Thoracic aorta (tissue), 2 donors: ENCODE measurements around the gene FOXO3. TPM values are rescaled to one million over a fixed set of nuclear protein-coding genes. Genes with fewer than 3 reads are reported as not detected.

Experiments used
- ATAC-seq: fragments of 150-250 bp; one replicate; pipeline ENCODE4 v1.8.0; 2017; ENCODE audit warnings: low read depth; ENCODE audit not compliant: insufficient number of reproducible peaks, low FRiP score
- DNase-seq: peaks from one replicate; pipeline ENCODE4 v3.0.0-alpha.2; 2020; ENCODE audit warnings: low spot score
- H3K27ac ChIP-seq, 2 donors: fragments of 200-600 bp; sonication (generic); 1 replicate in 1 of 2; 2 replicates in 1 of 2; pipeline ENCODE4 v1.5.1; 2016; ENCODE audit warnings: mild to moderate bottlenecking in 2 of 2, moderate library complexity in 2 of 2
- H3K27me3 ChIP-seq: fragments of 200-600 bp; sonication (generic); replicated peaks from 2 replicates; pipeline ENCODE4 v1.6.0; 2016; ENCODE audit warnings: mild to moderate bottlenecking; ENCODE audit not compliant: insufficient read depth
- H3K36me3 ChIP-seq: fragments of 200-600 bp; sonication (generic); one replicate; pipeline ENCODE4 v1.5.1; 2016
- H3K4me1 ChIP-seq, 2 donors: fragments of 200-600 bp; sonication (generic); 1 replicate in 1 of 2; 2 replicates in 1 of 2; pipeline versions ENCODE4 v1.5.1 to v1.6.0; 2016; ENCODE audit warnings: low read depth in 2 of 2, mild to moderate bottlenecking in 1 of 2; ENCODE audit not compliant: control insufficient read depth in 1 of 2
- H3K4me3 ChIP-seq: fragments of 200-600 bp; sonication (generic); 2 replicates; pipeline ENCODE4 v1.5.1; 2016; ENCODE audit warnings: mild to moderate bottlenecking
- H3K9me3 ChIP-seq: fragments of 200-600 bp; sonication (generic); 2 replicates; pipeline ENCODE4 v1.5.1; 2016
- CTCF ChIP-seq: fragments of 200-600 bp; sonication (generic); IDR thresholded peaks from one replicate; pipeline ENCODE4 v1.5.1; 2019; ENCODE audit warnings: antibody characterized with exemption
- total RNA-seq, 2 donors: library from RNA; depleted of rRNA; stranded (reverse); fragments of >200 nt; gene quantifications; one replicate each; pipeline versions ENCODE4 v1.1.0 to v1.2.3, GENCODE V29; 2016

Gene FOXO3
- total RNA-seq, 2 donors from 2014 or later, result 106 to 149 TPM

GRCh38 chr6:108721286-108721685 lies 160.6 kb downstream of the FOXO3 start:
- Histone ChIP-seq H3K27me3 (no peaks in the 10 kb centered on the region), H3K27ac (no peak overlapping the region), H3K4me3 (no peak overlapping the region), H3K36me3 (no peaks in the 10 kb centered on the region), H3K9me3 (peaks cover 4% of the 10 kb centered on the region), H3K4me1 (no peaks in the 10 kb centered on the region)
- no peak for ATAC-seq
- no peak for DNase-seq
- TF ChIP-seq CTCF, result no peak

DNA sequence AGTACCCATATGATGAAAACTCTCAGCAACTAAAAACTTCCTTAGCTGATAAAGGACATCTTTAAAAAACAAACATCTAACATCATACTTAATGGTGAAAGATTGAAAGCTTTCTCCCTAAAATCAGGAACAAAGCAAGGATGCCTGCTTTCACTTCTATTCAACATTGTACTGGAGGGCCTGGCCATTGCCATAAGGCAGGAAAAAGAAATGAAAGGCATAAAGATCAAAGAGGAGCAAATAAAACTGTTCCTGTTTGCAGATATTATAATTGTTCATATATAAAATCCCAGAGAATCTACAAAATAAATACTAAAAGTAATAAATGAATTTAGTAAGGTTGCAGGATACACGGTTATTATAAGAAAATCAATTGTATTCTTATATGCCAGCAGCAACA lies 162.9 kb downstream of the FOXO3 start:
- Histone ChIP-seq H3K36me3 (no peaks in the 10 kb centered on the region), H3K27me3 (no peaks in the 10 kb centered on the region), H3K27ac (no peak overlapping the region), H3K4me1 (no peaks in the 10 kb centered on the region), H3K9me3 (peaks cover 4% of the 10 kb centered on the region), H3K4me3 (no peak overlapping the region)
- TF ChIP-seq CTCF, result no peak
- no peak for DNase-seq
- no peak for ATAC-seq

DNA sequence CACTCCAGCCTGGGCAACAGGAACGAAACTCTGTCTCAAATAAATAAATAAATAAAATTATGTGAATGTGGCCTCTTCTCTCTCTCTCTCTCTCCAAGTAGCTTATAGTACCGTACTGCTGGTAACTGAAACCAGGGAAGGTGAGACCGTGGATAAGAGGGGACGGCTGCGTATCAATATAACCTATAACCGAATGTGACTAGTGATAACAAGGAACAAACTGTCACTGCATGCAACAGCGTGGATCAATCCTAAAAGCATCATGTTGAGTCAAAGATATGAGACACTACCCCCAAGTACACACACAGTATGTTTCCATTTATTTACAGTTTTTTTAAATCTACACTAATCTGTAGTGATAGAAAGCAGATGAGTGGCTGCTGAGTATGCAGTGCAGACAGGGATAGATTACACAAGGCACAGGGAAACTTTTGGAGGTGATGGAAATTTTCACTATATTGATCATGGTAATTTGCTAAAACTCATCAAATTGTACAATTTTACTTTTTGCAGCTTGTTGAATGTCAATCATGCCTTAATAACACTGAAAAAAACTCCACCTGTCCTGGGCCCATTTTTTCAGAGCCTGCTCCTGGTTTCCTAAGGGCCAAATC lies 166.1 kb downstream of the FOXO3 start:
- no peaks in the 10 kb centered on the region for H3K27me3 ChIP-seq
- no peak for ATAC-seq
- DNase-seq, result no peak
- no peak for TF ChIP-seq CTCF
- no peaks in the 10 kb centered on the region for H3K36me3 ChIP-seq
- H3K4me1 ChIP-seq, result peaks cover 7% of the 10 kb centered on the region in 2 donors
- no peak overlapping the region for H3K27ac ChIP-seq
- no peak overlapping the region for H3K4me3 ChIP-seq
- H3K9me3 ChIP-seq, result peaks cover 4% of the 10 kb centered on the region

- peaks cover 7% of the 10 kb centered on the region in 2 donors for H3K4me1 ChIP-seq
- peaks cover 4% of the 10 kb centered on the region for H3K9me3 ChIP-seq
- DNase-seq (no peak), ATAC-seq (no peak)
- no peaks in the 10 kb centered on the region for H3K27me3 ChIP-seq
- no peak for TF ChIP-seq CTCF
- no peaks in the 10 kb centered on the region for H3K36me3 ChIP-seq
- no peak overlapping the region for H3K4me3 ChIP-seq
- H3K27ac ChIP-seq, result no peak overlapping the region
These were observed 167.4 kb downstream of the FOXO3 start for GRCh38 chr6:108727966-108728730.

- no peak for DNase-seq
- Histone ChIP-seq H3K36me3 (no peaks in the 10 kb centered on the region), H3K27ac (no peak overlapping the region), H3K4me1 (peaks cover 7% of the 10 kb centered on the region in 2 donors), H3K27me3 (no peaks in the 10 kb centered on the region), H3K4me3 (no peak overlapping the region), H3K9me3 (no peaks in the 10 kb centered on the region)
- no peak for ATAC-seq
- TF ChIP-seq CTCF, result no peak
These were observed 168.1 kb downstream of the FOXO3 start for GRCh38 chr6:108728826-108729225.
